Neural crest cell (in vitro differentiated cells): ENCODE data around the gene CTF1. TPM values are rescaled to one million over a fixed set of nuclear protein-coding genes. Genes with fewer than 3 reads are reported as not detected.

Experiments used
- DNase-seq: peaks from one replicate; pipeline ENCODE4 v3.0.0; 2021; ENCODE audit warnings: low read depth, mixed read lengths, low spot score
- H3K27ac Mint-ChIP-seq: one replicate; pipeline ENCODE4 v1.8.0; 2021; ENCODE audit warnings: mild to moderate bottlenecking, mixed read lengths; ENCODE audit not compliant: unreplicated experiment
- H3K27me3 Mint-ChIP-seq: 2 replicates; pipeline ENCODE4 v1.8.0; 2021; ENCODE audit warnings: low read depth, mild to moderate bottlenecking, mixed read lengths
- H3K36me3 Mint-ChIP-seq: 2 replicates; pipeline ENCODE4 v1.8.0; 2021; ENCODE audit warnings: low read depth, mild to moderate bottlenecking, mixed read lengths
- H3K4me1 Mint-ChIP-seq: 2 replicates; pipeline ENCODE4 v1.8.0; 2021; ENCODE audit warnings: mixed read lengths
- H3K4me3 Mint-ChIP-seq: one replicate; pipeline ENCODE4 v1.8.0; 2021; ENCODE audit warnings: mild to moderate bottlenecking, mixed read lengths
- H3K9me3 Mint-ChIP-seq: 2 replicates; pipeline ENCODE4 v1.8.0; 2021; ENCODE audit warnings: mixed read lengths
- total RNA-seq: library from RNA; stranded (reverse); gene quantifications from 2 replicates; pipeline ENCODE4 v1.2.1, GENCODE V29; 2021
- TF ChIP-seq, protein P1 (sequence below): fragments of 200-600 bp; sonication (generic); conservative IDR thresholded peaks from 2 replicates; pipeline ENCODE4 v1.5.0; 2021; ENCODE audit warnings: antibody characterized with exemption, mild to moderate bottlenecking

CTF1 gene
- total RNA-seq, 1 donor from 2014 or later, result 1.6 TPM

DNA sequence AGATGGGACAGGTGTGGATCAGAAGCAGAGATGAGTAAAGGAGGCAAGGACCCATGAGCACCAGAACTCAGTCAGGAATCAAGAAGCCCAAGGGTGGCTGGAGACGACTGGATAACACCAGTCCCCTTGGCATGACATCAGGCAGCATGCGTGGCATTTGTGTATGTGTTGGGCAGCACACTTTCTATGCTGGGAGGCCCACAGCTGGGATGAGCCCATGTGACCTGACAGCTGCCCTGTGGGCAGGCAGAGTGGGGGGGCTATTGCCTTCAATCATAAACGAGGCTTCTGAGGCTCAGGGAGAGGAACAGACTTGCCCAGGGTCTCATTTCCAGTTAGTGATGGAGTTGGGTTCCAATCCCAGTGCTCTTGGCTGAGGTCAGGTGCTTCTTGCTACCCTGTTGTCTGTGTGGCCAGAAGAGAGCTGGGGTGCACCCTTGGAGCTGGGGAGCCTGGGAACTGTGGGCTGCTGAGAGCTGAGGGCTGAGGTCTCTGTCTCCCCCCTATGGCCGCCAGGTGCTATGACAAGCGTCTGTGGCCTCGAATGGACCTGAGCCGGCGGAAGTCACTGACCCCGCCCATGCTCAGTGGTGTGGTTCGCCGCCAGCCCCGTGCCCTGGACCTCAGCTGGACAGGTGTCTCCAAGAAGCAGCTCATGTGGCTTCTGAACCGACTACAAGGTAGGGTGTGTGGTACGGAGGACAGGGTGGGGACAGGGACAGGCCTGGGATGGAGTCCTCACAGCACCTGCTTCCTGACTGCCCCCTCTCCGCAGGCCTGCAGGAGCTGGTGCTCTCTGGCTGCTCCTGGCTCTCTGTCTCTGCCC is 45.4 kb downstream of the CTF1 start:
- TF ChIP-seq, protein P1, sequence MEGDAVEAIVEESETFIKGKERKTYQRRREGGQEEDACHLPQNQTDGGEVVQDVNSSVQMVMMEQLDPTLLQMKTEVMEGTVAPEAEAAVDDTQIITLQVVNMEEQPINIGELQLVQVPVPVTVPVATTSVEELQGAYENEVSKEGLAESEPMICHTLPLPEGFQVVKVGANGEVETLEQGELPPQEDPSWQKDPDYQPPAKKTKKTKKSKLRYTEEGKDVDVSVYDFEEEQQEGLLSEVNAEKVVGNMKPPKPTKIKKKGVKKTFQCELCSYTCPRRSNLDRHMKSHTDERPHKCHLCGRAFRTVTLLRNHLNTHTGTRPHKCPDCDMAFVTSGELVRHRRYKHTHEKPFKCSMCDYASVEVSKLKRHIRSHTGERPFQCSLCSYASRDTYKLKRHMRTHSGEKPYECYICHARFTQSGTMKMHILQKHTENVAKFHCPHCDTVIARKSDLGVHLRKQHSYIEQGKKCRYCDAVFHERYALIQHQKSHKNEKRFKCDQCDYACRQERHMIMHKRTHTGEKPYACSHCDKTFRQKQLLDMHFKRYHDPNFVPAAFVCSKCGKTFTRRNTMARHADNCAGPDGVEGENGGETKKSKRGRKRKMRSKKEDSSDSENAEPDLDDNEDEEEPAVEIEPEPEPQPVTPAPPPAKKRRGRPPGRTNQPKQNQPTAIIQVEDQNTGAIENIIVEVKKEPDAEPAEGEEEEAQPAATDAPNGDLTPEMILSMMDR, result peak; percentile 86
- Mint-ChIP-seq H3K9me3 (no peaks in the 10 kb centered on the region), H3K4me3 (peak overlapping the region; percentile 27), H3K27ac (no peak overlapping the region), H3K27me3 (no peaks in the 10 kb centered on the region), H3K4me1 (peaks cover 15% of the 10 kb centered on the region), H3K36me3 (peaks cover 19% of the 10 kb centered on the region)
- DNase-seq, result peak; percentile 67

DNA sequence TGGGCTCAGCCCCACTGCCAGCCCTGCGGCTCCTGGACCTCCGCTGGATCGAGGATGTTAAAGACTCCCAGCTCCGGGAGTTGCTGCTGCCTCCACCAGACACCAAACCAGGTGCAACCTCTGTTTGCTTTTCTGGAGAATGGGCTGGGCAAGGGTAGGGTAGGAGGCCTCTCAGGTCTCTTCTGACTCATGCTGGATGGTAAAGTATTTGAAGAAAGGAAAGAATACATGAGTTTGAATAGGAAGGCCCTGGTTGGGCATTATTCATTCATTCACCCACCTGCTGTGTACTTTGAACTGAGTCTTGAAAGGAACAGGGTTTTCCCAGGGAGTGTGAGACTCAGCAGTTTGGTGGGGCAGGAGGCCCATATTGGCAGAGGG is 46.0 kb downstream of the CTF1 start:
- Mint-ChIP-seq H3K36me3 (peaks cover 16% of the 10 kb centered on the region), H3K4me1 (peaks cover 15% of the 10 kb centered on the region), H3K27me3 (no peaks in the 10 kb centered on the region), H3K4me3 (no peak overlapping the region), H3K27ac (no peak overlapping the region), H3K9me3 (no peaks in the 10 kb centered on the region)
- no peak for DNase-seq
- TF ChIP-seq, protein P1, result no peak

DNA sequence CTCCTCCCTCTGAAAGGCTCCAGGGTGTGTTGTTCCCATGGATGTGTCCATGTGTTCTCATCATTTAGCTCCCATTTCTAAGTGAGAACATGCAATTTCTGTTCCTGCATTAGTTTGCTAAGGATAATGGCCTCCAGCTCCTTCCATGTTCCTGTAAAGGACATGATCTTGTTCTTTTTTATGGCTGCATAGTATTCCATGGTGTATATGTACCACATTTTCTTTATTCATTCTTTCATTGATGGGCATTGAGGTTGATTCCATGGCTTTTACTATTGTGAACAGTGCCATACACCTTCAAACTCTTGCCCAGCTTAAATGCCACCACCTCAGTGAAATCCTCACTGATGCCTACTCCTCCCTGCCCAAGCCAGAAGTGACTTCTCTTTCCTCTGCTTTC is 47.9 kb downstream of the CTF1 start:
- no peak overlapping the region for H3K27ac Mint-ChIP-seq
- no peaks in the 10 kb centered on the region for H3K27me3 Mint-ChIP-seq
- H3K4me3 Mint-ChIP-seq, result no peak overlapping the region
- TF ChIP-seq, protein P1, result no peak
- no peak for DNase-seq
- H3K9me3 Mint-ChIP-seq, result no peaks in the 10 kb centered on the region
- H3K4me1 Mint-ChIP-seq, result peaks cover 20% of the 10 kb centered on the region
- H3K36me3 Mint-ChIP-seq, result peaks cover 13% of the 10 kb centered on the region

DNA sequence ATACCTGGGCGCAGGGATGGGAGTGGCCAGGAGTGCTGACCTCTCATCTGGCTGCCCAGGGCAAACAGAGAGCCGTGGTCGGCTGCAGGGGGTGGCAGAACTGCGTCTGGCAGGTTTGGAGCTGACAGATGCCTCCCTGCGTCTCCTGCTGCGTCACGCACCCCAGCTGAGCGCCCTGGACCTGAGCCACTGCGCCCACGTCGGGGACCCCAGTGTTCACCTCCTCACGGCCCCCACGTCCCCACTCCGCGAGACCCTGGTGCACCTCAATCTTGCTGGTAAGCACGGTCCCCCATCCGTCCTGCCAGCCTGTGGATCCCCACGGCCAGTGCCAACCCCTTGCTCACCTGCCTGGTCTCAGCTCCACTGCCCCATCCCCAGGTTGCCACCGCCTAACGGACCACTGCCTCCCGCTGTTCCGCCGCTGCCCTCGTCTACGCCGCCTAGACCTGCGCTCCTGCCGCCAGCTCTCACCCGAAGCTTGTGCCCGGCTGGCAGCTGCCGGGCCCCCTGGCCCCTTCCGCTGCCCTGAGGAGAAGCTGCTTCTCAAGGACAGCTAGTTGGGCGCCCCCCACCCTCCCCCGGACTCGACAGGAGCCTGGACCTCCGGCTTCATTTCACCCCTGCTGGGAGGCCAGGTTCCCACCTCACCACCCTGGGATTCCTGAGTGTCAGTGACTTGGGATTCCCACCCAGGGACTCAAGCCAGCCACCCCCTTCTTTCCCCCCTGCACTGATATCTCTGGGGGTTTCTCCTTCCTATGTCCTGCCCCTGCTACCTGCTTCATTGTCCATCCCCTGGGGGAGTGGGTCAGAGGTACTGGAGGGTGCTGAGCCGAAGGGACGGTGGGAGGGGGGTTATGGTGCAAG is 50.5 kb downstream of the CTF1 start:
- Mint-ChIP-seq H3K36me3 (peaks cover 13% of the 10 kb centered on the region), H3K9me3 (no peaks in the 10 kb centered on the region), H3K27ac (no peak overlapping the region), H3K27me3 (no peaks in the 10 kb centered on the region), H3K4me3 (peak overlapping the region; percentile 74), H3K4me1 (peaks cover 26% of the 10 kb centered on the region)
- TF ChIP-seq, protein P1, result no peak
- DNase-seq, result no peak

DNA sequence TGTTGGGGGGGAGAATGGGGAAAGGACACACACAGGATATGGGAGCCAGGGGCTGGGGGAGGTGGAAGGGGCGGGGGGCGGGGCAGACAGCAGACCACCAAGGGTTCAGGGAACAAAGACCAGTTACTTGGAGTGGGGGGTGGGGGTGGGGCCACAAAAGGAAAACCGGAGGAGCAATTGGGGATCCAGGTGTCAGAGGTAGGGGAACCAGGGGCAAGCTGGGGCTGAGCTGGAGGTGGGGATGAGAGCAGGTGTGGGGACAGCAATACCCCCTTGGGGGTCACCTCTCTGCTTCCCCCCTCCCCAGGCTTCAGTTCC is 51.1 kb downstream of the CTF1 start:
- H3K27me3 Mint-ChIP-seq, result no peaks in the 10 kb centered on the region
- no peak for DNase-seq
- peak overlapping the region; percentile 94 for H3K4me3 Mint-ChIP-seq
- no peaks in the 10 kb centered on the region for H3K9me3 Mint-ChIP-seq
- peak overlapping the region; percentile 98 for H3K27ac Mint-ChIP-seq
- H3K4me1 Mint-ChIP-seq, result peaks cover 23% of the 10 kb centered on the region
- peaks cover 13% of the 10 kb centered on the region for H3K36me3 Mint-ChIP-seq
- TF ChIP-seq, protein P1, result no peak
